NCI-H345 treated with DMSO at 0.1 percent for 48 hours (cell line): ENCODE data around the gene GSG1L.

ENCODE experiments used
- DNase-seq: peaks from one replicate; lab custom pipeline; 2025; ENCODE audit not compliant: unreplicated experiment; lab: John Stamatoyannopoulos, UW

Gene GSG1L

DNA sequence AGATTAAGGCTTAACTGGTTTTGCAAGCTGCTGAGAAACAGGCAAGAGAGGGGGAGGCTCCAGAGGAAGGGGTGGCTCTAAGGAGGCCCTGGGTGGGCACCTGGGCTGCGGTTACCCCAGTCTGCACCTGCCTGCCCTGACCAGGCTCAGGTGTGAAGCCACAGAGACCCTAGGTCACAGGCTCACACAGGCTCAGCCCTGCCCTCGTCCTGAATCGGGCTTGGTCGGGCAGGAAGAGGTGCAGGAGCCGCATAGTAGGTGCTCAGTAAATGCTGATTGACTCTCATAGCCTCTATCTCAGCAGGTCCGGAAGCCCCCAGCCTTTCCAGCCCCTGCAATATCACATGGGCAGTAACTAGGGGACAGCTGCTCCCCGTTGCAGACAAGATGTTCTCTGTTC lies 203.4 kb downstream of the GSG1L start:
- no peak for DNase-seq

DNA sequence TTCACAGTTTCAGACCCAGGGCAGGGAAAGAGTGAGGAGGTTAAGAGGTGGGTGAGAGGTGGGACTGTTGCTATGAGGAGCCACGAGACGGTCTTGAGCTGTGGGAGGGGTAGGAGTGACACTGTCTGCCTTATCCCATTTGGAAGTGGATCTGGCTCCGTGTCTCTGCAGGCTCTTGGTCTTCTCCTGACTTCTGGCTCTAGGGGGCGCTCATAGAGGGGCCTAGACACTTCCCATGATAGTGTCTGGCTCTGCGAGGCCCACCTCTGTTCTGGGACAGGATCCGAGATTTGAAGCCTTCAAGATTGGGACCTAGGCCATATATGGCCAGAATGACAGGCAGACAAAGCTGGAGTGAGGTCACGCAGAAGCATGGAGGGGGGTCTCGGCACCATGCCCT lies 204.5 kb downstream of the GSG1L start:
- DNase-seq = no peak

DNA sequence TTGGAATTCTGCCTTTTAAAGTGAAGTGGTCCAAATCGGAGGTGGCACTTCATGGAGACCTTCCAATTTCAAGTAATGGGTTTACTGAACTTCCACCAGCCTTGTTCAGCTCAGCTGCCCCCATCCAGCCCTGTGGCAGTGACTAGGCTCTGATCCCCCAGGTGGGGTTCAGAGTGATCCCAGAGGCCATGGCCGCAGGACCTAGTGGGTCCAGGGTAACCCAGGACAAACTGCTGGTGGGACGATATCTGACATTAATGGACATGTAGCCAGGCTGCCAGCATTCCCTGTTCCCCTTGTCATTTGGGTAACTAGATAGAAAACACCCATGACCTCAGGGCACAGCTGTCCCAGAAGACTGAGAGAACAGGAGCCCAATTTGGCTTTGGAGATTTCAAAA lies 209.9 kb downstream of the GSG1L start:
- no peak for DNase-seq

DNA sequence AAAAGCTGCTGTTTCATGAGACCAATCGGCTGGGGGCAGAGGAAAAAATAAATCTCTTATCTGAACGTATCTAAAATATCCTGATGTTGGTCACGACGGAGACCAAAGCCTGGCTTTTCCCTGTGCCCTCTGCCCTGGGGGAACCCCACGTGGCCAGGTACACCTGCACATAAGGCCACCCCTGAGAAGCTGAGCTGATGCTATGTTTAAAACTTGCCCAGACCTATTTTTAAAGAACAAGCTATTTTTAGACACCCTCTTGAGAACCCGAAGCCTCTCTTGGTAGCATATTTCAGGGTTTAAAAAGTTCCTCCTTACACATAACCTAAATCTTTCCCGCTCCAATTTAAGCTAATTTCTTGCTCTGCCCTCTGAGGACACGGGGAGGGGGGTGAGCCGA lies 210.4 kb downstream of the GSG1L start:
- no peak for DNase-seq

DNA sequence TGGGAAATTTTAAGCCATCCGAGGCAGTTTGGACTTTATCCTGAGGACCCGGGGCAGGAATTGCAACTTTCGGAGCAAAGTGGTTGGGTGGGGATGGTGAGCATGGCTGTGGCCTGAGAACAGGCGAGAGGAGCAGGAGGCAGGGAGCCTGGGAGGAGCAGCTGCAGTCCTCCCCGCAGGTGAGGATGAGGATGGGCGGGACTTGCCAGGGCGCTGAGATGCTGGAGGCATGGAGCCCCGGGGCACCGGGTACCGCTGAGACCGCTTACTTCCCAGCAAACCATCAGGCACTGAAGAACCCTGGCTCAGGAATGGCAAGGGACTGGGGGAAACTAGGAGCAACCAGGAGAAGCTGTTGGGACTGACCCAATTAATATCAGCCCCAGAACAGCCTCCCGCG lies 210.8 kb downstream of the GSG1L start:
- DNase-seq = no peak

DNA sequence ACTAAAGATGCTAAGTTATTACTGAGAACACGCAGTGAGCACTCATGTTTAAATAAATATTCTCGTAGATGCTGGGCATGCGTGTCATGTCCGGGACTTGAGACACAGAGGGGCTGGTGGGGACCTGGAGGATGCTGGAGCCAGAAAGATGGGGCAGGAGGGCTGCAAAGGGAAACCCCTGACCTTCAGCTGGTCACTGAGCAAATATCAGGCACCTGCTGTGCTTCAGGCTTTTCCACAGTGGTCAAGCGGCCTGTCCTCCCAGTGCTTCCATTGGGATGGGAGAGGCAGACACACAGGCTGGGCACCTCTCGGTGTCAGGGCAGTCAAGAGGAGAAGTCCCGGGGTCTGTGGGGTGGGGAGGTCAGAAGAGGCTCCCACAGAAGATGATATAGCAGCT lies 211.4 kb downstream of the GSG1L start:
- no peak for DNase-seq

DNA sequence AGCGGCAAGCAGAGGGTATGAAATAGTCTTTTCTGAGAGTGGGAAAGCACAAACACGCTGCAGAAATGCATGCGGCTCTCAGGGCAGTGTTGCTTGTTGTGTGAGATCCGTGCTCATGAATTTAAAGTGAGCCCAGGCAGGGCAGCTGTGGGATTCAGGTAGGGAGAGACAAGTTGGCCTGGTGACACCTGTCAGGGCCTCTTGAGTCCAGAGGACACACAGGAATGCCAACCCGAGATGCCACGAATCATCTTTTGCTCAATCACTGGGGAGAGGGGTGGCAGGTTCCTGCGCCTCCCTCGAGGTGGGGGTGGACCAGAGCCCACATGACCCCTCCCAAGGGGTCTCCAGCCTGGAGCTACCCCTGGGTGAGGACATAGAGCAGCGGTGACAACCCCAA lies 211.9 kb downstream of the GSG1L start:
- no peak for DNase-seq

DNA sequence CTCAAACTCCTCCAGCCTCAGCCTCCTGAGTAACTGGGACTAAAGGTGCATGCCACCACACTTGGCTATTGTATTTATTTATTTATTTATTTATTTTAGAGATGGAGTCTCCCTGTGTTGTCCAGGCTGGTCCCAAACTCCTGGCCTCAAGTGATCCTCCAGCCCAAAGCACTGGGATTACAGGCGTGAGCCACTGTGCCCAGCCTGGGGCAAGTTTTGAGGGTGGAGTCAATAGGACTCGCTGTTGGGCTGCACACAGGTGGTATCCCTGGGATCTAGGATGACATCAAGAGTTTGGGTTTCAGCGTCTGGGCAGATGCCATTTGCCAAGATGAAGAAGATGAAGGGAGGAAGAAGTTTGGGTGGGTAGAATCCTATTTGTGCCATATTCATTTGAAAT lies 213.9 kb downstream of the GSG1L start:
- no peak for DNase-seq

DNA sequence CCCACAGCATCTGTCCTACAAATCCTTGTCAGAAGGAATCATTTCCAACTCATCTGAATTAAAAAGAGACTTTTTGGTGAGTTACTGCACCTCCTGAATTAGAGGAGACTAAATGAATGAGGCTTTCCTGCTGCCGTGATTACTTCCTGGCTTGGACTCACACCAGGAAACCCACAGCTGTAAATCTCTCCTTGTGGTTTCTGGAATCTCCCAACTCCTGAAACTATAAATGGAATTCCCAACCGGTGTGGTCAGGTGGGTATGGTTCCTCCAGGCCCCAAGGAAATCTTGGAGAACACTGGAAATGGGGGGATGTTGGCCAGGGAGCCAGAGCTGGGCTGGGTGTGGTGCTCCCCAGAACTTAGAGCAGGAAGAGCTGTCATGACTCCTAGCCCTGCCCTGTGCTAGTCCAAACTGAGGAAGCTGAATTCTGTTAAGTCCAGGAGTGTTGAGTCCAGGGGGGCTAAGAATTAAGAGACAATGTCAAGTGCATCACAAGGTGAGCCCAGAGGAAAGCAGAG lies 216.4 kb downstream of the GSG1L start:
- DNase-seq = no peak

DNA sequence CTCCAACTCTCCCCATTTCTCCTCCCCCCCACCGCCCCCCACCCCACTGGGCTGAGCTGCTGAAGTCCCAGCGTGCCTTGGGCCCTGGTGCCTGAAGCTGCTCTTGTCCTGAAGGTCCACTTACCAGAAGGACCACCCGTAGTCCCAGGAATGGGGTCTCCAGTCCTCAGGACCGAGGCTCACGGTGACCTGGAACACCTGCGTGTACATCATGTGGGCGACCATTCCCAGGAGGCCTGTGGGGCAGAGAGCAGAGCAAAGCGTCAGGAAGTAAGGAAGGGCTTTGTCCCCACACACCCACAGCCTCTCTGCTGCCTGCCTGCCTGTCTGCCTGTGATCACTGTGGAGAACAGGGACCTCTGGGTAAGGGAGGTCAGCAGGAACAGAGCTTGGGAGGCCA lies 218.7 kb downstream of the GSG1L start:
- DNase-seq = no peak

DNA sequence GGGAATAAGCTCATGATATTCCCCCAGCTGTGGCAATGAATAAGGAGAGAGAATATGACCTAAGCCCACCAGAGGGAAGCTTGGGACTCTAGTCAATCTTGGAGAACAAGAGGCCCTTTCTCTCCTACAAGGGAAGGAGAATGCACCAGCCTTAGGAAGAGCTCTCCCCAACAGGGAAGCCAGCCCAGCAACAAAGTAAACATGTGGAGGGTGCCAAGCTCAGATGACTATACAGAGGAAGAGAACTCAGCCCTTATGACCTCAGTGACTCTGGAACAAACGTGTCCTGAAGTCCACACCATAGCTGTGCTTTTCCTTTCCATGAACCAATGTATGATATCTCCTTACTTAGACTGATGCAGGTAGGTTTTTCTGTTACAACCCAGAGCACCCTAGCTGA lies 219.7 kb downstream of the GSG1L start:
- no peak for DNase-seq

DNA sequence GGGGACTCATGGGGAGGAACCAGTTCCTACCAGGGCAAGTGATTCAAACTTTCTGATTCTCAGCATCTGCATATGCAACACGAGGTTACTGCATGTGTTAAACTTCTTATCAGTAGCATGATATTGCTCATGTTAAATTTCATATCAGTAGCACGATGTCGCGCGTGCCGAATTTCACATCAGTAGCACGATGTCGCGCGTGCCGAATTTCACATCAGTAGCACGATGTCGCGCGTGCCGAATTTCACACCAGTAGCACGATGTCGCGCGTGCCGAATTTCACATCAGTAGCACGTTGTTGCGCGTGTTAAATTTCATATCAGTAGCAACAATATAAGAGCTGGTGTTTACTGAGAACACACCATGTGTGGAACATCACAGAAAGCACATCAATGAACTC lies 221.6 kb downstream of the GSG1L start:
- no peak for DNase-seq

DNA sequence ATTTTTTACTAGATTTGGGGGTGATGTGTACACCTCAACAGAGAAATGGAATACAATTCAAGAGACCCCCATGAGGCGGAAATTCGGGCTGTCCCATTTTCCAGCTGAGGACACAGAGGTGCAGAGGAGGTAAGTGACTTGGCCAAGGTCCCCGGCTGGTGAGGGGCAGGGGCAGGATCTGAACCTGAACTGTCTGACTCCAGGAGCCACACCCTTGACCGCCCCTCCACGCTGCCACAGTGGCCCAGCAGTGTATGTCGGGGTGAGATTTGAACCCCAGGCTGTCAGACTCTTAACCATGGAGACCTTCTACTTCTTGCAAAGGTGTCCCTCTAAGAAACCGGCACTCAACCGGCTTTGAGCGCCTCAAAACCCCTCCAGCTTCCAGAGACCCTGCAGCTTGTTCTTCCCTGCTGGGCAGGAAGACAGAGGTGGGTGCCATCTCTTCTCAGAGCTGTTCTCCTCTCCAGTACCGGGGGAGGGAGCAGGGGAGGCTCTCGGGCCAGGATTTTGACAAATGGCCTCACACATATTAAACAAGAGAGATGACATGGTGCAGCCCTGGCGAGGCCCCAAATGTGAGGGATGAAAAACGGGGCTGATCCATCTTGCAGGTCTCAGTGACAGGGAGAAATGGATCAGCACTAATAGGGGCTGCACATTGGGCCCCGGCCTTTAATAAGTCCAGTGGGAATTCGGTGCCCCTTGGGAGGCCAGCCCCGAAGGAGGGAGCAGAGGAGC lies 222.3 kb downstream of the GSG1L start:
- no peak for DNase-seq

DNA sequence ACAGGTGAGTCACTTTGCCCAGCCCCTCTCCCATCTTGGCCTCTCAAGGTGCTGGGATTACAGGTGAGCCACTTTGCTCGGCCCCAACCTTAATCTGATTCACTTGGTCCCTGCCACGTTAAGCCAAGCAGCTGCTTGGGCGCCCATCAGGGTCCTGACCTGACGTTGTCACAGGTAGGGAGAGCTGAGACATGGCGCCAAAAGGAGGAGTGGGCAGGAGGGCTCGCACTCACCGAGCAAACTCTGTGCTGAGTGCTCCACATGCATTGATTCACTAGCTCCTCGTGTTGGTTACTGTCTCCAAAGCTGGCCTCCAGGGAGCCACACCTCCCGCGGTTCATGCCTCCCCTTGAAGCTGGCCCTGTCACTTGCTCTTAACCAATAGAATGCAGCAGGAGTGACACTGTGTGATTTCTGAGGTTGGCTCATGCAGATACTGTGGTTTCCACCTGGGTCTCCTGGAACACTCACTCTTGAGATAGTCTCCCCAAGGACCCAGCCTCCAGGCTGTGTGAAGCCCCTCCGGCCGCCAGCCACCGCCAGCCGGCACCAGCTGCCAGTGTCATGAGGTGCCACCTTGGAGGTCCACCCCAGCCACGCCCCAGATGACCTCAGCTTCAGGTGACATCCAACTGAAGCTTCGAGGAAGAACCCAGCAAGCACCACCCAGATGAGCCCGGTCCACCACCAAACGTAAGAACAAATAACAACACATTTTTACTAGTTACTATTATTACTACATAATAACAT lies 223.0 kb downstream of the GSG1L start:
- DNase-seq = no peak

DNA sequence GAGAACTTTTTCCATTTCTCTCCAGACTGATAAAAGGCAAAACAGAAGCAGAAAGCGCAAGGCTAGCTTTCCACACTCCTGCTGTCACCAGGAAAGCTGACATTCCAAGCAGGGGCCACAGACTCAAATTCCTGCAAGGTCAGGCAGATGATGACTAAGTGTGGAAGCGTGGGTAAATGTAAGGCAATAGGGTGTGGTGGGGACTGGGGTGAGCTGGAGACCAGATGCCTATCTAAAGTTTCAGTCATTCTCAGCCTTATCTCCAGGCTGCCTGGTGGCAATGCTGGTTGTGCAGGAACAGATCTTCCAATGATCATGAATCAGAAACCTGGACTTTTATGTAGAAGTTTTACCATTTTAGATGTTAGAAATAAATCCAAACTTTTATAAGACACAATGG lies 224.1 kb downstream of the GSG1L start:
- no peak for DNase-seq

DNA sequence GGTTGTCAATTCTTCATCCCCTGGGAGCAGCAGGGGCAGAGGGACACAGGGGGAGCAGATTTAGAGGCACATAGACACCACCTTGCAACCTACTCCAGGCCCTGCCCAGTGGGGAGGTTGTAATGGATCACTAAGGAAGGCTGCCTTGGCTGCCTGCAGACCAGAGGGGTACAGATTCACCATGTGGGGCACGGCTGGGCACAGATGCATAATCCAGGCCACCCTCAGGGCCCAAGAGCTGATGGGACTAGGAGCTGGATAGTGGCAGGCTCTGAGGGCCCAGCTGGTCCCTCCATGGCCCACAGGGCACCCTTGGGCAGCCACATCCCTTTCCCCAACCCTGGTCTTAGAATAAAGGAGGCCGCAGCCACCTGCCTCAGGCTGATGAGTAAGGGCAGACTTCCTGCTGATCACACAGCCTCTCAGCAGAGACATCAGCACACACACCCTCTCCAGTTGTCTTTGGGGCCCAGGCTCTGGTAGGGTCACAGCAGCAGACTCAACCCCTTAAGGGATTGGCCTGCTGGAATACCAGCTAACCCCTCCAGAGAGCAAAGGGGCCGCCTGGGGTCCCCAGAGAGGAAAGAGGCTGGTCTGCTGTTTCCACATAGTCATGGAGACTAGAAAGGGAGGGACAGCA lies 224.9 kb downstream of the GSG1L start:
- DNase-seq = no peak

DNA sequence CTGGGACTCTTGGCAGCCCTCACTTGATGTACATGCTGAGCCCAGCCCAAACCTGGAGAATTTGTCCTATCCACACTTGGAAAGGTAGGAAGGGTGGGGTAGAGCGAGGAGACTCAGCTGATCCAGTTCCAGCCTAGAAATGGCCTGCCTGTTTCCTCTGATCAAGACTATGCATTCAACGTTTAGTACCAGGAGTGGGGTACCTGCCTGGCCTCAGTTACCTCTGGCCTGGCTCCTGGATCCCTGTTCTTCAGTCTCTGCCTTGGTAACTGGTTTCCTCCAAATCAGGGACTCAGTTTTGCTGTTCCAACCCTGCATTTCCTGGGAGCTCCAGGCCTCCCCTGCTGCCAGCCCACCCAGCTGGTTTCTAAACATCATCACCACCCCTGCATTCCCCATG lies 233.5 kb downstream of the GSG1L start:
- no peak for DNase-seq

DNA sequence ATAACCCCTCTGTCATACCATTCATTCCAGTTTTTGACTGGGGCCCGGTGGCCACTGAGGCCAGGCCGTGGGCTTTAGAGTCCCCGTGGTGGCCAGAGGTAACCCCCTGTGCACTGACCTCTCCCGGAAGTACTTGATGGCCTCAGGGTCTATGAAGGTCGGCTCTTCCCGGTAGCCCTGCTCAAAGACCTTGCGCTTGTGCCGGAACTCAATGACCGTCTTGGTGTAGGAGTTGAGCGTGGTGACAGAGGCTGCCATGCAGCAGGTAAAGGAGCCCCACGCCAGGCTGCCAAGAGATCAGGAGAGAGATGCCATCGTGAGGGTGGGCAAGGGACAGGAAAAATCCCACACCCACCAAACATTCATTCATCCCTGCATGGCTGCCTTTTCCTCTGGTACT lies 234.8 kb downstream of the GSG1L start:
- no peak for DNase-seq

DNA sequence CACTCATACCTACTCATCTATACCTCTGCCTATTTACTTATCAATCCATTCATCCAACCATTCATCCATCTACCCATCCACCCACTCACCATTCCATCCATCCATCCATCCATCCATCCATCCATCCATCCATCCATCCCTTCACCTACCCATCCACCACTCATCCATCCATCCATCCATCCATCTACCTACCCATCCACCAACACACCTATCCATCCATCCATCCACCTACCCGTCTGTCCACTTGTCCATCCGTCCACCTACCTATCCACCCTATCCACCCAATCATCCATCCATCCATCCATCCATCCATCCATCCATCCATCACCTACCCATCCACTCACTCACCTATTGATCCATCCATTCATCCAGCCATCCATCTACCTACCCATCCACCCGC lies 235.7 kb downstream of the GSG1L start:
- no peak for DNase-seq

DNA sequence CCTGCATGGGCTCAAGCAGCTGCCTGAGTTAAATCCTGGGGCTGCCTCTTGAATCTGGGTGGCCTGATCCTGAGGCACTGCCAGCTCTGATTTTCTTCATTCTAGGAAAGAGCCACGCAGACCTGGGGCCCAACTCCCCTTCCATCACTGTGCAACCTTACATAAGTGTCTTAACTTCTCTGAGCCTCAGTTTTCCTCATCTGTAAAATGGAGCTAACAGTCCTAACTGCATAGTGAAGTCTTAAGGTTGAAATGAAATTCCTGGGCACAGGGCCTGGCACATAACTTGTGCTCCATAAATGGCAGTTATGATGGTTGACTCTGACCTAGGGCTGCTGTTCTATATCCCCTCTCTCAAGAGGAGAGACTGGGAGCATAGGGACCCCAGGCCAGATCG lies 236.6 kb downstream of the GSG1L start:
- DNase-seq = no peak

DNA sequence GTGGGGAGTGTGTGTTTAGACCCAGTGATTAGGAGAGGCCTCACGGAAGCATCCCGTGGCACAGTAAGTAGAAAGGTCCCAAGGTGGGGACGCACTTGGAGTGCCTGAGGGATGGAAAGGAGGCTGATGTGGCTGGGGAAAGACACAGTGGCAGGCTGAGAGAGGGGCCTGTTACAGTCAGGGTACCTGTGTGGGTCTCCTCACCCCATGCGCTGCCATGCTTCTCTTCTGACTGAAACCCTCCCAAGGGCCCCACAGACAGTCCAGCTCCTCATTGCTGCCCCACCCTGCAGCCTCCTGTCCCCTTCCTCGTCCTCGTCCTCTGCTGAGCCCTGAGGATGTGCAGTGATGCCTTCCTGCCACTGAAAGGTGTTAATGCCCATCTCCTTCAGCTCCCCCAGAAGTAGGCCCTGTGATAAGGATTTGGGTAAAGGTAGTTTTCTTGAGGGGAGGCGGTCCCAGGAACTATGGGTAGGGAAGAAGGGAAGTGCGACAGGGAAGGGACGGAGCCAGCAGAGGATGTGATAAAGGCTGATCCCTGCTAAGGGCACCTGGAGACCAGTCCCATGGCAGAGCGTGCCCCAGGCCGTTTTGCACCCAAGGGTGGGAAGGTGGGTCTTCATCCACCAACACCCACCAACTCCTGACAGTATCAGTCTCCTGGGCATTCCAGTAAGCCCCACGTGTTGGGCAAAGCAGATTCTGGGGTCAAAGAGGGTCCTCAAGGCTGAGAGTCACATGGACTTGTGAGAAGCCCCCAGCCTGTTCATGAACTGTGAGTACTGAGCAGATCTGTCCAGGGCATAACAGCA lies 237.2 kb downstream of the GSG1L start:
- DNase-seq = no peak
